Measurements from ENCODE around the gene ESPN. TPM values are rescaled to one million over a fixed set of nuclear protein-coding genes. Genes with fewer than 3 reads are reported as not detected.

Gene ESPN
- total RNA-seq, 4 donors from 2014 or later: 0.60 to 6.1 (median 1.7) TPM

- H3K4me1 ChIP-seq: peaks cover 0 to 24% (median 3%) of the 10 kb centered on the region in 4 donors
- no peak for DNase-seq (ENCODE audit: low spot score in 2 of 2)
- H3K9me3 ChIP-seq: no peaks in the 10 kb centered on the region
- WGBS, 2 donors: 14 to 18% methylated on average over 34 to 43 of the region's 101 CpGs
- H3K36me3 ChIP-seq: no peaks in the 10 kb centered on the region
- no peak overlapping the region for H3K27ac ChIP-seq
- H3K4me3 ChIP-seq: peak overlapping the region in 2 of 4 donors; percentile 27 to 38
- TF ChIP-seq POLR2A (IDR thresholded peaks at IDR 0.05) (no peak), CTCF (IDR thresholded peaks at IDR 0.05) (peak in 4 of 5 experiments; percentile 12 to 42 (median 26))
- peaks cover 0 to 46% of the 10 kb centered on the region in 2 donors for H3K27me3 ChIP-seq
Measured at GRCh38 chr1:6440198-6441126, 15.9 kb downstream of the ESPN start.

GRCh38 chr1:6441586-6441985, 17.0 kb downstream of the ESPN start:
- H3K4me3 ChIP-seq: no peak overlapping the region
- TF ChIP-seq EP300 (IDR thresholded peaks at IDR 0.05) (no peak), CTCF (IDR thresholded peaks at IDR 0.05) (no peak), POLR2A (IDR thresholded peaks at IDR 0.05) (no peak)
- 78 to 84% methylated on average over 6 to 7 of the region's 7 CpGs for WGBS, 2 donors
- H3K36me3 ChIP-seq: no peaks in the 10 kb centered on the region
- H3K27me3 ChIP-seq: peaks cover 0 to 51% of the 10 kb centered on the region in 2 donors
- peaks cover 0 to 25% (median 3%) of the 10 kb centered on the region in 4 donors for H3K4me1 ChIP-seq
- no peak overlapping the region for H3K27ac ChIP-seq
- no peak for DNase-seq (ENCODE audit: low spot score in 2 of 2)
- no peaks in the 10 kb centered on the region for H3K9me3 ChIP-seq

- no peaks in the 10 kb centered on the region for H3K9me3 ChIP-seq
- H3K4me3 ChIP-seq: no peak overlapping the region
- H3K27me3 ChIP-seq: peaks cover 0 to 62% of the 10 kb centered on the region in 2 donors
- H3K27ac ChIP-seq: no peak overlapping the region
- no peaks in the 10 kb centered on the region for H3K36me3 ChIP-seq
- TF ChIP-seq EP300 (IDR thresholded peaks at IDR 0.05) (no peak), POLR2A (IDR thresholded peaks at IDR 0.05) (no peak), CTCF (IDR thresholded peaks at IDR 0.05) (no peak)
- H3K4me1 ChIP-seq: peaks cover 0 to 31% (median 12%) of the 10 kb centered on the region in 4 donors
- no peak for DNase-seq (ENCODE audit: low spot score in 2 of 2)
- WGBS, 2 donors: 75 to 87% methylated on average over 10 to 17 of the region's 21 CpGs
Measured at GRCh38 chr1:6443339-6444115, 19.0 kb downstream of the ESPN start.

GRCh38 chr1:6444377-6444776, 19.8 kb downstream of the ESPN start:
- Histone ChIP-seq H3K4me3 (no peak overlapping the region), H3K4me1 (peaks cover 0 to 39% (median 12%) of the 10 kb centered on the region in 4 donors), H3K27me3 (peaks cover 0 to 67% of the 10 kb centered on the region in 2 donors), H3K27ac (no peak overlapping the region), H3K9me3 (no peaks in the 10 kb centered on the region), H3K36me3 (no peaks in the 10 kb centered on the region)
- no peak for TF ChIP-seq POLR2A (IDR thresholded peaks at IDR 0.05)
- no peak for TF ChIP-seq EP300 (IDR thresholded peaks at IDR 0.05)
- TF ChIP-seq CTCF (IDR thresholded peaks at IDR 0.05): no peak
- no peak for DNase-seq (ENCODE audit: low spot score in 2 of 2)
- 81 to 86% methylated on average over 9 to 12 of the region's 15 CpGs for WGBS, 2 donors
